KBM-7 (cell line): ENCODE results near the gene ZIM2.

ENCODE experiments used
- DNase-seq: peaks from one replicate; pipeline ENCODE4 v3.0.0-alpha.2; 2015
- in situ Hi-C: fragments of 300-500 bp; cut with MboI; formaldehyde crosslinking; loops from 2 replicates; pipeline ENCODE4 v1.14.3; 2020; ENCODE audit warnings: low sequenced_read_pairs, low pct_unique_long_range_greater_than_20kb, mixed read lengths

Gene ZIM2

GRCh38 chr19:56814656-56815055, 25.9 kb downstream of the ZIM2 start:
- no peak for DNase-seq
- in situ Hi-C loops = no loop called here

GRCh38 chr19:56813531-56813930, 27.0 kb downstream of the ZIM2 start:
- DNase-seq = no peak
- in situ Hi-C loops = no loop called here

DNA sequence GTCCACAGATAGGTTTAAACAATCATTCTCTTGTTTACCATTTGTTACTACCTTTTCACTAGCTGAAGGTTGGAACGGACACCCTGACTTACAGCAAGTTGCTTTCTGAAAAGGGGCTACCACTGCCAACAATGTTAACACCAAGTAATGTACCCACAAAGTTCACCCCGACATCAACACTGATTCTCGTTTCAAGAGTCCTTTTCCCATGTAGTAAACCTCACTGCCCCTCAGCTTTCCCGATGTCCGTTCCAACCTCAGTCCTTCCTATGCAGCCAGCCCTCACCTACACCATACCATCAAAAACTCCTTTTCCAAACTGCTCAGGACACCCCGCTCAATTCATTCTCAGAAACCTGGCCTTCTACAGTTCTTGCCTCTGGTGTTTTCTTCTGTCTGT, 29.0 kb downstream of the ZIM2 start:
- no peak for DNase-seq
- in situ Hi-C loops = no loop called here

GRCh38 chr19:56810260-56810659, 30.3 kb downstream of the ZIM2 start:
- DNase-seq = no peak
- in situ Hi-C loops = no loop called here

DNA sequence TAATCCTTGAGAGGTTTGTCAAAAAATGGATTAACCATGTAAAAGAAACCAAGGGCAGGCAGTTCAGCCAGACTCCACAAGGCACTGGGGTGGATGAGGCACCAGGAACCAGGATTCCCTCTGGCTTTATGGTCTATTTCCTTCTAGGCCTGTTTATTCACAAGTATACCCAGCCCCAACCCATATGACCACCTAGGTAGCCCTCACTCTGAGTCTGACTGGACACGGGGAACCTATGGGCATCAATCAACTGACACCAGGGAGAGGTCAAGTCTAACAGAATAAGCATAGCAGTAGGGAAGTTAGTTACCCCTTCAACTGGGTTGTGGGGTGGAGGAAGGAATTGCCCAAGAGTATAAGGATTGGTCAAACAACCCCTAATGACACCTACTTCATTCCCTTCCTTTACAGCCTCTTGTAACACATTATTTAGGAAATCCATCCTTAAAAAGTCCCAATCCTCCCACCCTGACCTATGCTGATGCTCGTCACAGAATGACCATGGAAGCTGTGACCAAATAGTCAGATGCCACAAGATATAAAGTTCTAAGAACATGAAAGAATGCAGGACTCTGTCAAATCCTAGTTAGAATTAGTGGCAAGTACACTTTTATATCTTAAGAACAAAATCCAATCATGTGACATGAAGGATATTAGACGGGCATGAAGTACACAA, 31.7 kb downstream of the ZIM2 start:
- in situ Hi-C loops = no loop called here
- no peak for DNase-seq

GRCh38 chr19:56806639-56807038, 33.9 kb downstream of the ZIM2 start:
- in situ Hi-C loops = no loop called here
- no peak for DNase-seq

DNA sequence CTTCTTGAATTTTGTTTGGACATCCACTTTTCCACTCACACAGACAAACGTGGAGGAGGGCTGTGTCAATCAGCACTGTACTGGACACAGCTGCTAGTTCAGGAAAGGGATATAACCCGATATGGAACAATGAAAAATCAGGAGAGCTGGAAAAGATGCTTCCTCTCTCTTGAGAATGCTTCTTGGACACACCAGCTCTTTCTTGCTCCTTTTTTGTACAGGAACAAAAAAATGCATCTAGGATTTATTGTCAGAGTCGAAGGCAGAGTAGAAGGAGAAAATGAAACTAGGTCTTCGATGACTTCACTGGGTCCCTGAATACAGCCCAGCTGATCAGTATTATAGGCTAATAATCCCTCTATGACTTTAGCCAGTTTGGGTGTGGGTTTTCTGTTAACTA, 62.2 kb downstream of the ZIM2 start:
- no peak for DNase-seq
- in situ Hi-C loops = no loop called here

DNA sequence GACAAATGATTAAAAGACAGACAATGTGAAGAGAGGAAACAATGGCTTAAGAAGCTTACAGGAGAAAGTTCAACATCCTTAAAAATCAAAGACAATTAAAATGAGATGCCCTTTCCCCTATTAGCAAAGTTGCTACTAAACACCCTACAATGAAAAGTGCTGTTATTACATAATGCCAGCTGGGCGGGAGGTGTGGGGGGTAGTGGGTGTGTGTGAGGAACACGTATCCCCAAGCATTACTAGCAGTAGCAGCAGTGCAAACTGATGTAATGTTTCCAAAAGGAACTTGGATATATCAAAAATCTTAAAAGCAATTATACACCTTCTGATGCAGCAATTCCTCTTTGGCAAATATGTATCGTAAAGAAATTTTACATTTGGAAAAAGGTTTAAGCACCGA, 70.9 kb downstream of the ZIM2 start:
- DNase-seq = no peak
- in situ Hi-C loops = no loop called here

- in situ Hi-C loops = no loop called here
- no peak for DNase-seq
Measured at GRCh38 chr19:56765137-56765536, 75.4 kb downstream of the ZIM2 start.

DNA sequence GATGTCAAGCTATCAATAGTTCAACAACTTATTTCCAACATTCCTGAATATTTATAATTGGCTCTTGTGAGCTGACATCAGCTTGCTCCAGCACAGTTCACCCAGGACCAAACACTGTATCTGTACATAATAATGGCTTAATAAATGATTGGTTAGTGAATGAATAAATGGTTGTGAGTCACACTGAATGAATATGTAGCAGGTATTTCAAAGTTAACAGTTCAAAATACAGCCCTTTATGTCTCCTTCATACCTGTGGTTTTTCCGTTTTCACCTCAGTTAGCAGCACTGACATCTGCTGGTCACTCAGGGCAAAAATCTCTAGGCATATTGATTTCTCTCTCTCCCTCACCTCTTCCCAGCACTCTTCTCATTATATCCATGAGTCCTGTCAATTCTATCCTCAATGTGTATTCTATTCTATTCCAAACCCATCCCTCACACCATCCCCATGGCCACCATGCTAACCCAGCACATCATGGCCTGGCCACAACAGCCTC, 76.3 kb downstream of the ZIM2 start:
- in situ Hi-C loops = no loop called here

GRCh38 chr19:56760842-56761241, 79.7 kb downstream of the ZIM2 start:
- no peak for DNase-seq
- in situ Hi-C loops = no loop called here

More for the DNA sequence above, 76.3 kb downstream of the ZIM2 start:
- no peak for DNase-seq

DNA sequence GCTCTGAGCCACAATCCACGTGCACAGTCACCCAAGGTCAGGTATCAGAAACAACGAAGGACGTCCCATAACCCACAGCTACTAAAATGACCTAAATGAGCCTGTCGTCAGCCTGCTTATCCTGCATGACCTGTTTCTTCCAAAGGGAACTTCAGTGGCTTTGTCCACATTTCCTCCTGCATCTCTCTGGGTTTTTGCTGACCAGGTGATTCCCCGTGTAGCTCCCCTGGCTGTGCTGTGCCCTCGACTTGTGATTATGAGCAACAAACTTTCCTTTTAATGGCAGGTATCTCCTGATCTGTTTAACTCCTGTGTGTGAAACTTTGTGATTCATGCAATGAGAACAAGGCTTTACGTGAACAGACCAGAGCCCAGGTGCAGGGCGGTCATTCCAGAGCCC, 81.0 kb downstream of the ZIM2 start:
- no peak for DNase-seq
- in situ Hi-C loops = no loop called here

GRCh38 chr19:56751078-56751489, 89.4 kb downstream of the ZIM2 start:
- in situ Hi-C loops = no loop called here
- no peak for DNase-seq

DNA sequence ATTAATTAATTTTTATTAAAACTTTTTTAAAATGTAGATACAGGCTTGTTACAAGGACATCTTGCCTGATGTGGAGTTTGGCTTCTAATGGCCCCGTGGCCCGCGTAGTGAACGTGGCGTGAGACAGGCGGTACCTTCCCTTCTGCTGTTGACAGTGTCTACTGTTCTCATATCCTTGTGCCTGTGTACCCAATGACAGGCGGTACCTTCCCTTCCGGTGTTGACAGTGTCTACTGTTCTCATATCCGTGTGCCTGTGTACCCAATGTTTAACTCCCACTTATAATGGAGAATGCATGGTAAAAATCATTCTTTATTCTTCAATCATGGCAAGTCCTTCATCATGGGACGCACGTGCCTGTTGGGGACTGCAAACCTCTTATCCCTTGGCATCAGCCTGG, 89.9 kb downstream of the ZIM2 start:
- in situ Hi-C loops = no loop called here
- no peak for DNase-seq

DNA sequence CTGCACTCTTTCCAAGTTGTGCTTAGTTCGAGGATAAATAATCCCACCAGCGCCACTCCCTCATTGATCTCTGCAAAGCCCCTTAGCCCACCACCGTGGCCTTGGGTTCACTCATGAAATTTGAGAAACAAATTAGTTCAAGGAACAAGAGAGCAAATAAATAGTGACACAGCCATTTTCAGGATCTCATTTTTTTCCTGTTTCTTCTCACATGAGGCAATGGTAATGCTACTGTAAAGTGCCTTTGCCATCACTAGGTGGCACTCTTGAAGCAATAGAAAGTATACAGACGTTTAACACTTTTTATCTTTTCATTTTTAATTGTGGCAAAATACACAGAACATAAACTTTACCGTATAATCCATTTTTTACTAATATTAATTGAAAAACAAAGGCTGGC, 92.1 kb downstream of the ZIM2 start:
- in situ Hi-C loops = no loop called here

DNA sequence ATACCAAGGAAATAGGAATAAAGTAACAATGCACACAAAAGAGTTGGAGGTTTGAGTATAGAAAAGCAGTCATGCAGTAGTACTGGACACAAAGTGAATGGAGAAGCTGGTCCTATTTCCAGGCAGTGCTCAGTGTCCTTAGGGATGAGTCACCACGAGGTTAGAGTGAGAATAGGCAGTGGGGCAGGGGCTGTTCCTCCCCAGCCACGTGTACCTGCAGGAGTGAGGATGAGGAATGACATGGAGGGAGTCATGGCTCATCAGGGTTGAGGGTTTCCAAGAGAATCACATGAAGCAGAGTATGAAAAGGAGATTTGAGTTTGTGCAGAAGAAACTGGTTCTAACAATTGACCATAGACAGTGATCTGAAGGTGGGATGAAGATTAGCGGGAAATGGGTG, 94.2 kb downstream of the ZIM2 start:
- in situ Hi-C loops = no loop called here
- DNase-seq = no peak

More for the DNA sequence above, 92.1 kb downstream of the ZIM2 start:
- DNase-seq = peak; percentile 24

DNA sequence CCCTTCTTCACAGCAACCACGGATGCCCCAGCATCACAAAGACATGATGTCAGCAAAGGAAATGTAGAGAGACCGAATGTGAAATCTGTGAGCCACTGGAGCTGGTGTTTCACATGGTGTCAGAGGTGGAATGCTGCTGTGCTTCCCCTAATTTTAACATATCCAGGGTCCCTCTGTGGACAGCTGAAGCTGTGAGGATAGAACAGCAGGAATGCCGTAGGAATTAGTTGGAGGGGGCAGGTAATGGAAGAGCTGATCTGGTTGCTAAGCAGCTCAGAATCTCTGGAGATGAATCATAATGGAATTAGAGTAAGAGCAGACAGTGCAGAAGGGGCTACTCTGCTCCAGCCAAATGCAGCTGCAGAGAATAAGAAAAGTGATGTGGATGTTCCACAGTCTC, 100.0 kb downstream of the ZIM2 start:
- in situ Hi-C loops = no loop called here
- no peak for DNase-seq

GRCh38 chr19:56736571-56736970, 104.0 kb downstream of the ZIM2 start:
- DNase-seq = no peak
- in situ Hi-C loops = no loop called here

DNA sequence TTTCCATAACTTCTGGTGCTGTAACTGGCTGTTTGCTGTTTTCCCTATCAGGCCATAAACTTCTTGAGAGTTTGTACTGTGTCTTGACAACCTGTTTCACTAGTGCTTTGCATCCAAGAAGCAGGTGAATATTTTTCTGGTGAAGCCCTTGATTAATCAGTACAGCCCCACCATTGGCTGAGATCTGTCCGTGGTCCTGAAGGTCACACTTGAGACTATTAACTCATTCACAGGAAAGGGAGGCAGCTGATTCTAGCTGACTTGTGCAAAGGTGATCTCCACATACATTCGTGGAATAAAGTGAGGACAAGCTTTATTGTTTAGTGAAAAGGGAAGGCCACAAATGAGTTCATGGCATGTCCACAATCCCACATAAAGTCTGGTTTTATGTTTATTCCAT, 107.5 kb downstream of the ZIM2 start:
- DNase-seq = no peak
- in situ Hi-C loops = no loop called here

DNA sequence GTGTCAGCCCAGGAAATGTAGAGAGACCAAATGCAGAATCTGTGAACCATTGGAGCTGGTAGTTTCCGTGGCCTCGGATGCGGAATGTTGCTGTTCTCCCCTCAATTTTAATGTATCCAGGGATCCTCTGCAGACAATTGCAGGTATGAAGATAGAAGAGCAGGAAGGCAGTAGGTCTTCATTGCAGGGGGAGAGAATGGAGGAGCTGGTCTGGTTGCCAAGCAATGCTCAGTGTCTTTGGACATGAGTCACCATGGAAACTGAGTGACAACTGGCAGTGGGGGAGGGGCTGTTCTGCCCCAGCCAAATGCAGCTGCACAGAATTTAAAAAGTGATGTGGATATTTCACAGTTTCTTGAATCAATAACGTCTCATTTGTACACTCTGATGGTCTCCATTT, 112.8 kb downstream of the ZIM2 start:
- in situ Hi-C loops = no loop called here
- DNase-seq = no peak

DNA sequence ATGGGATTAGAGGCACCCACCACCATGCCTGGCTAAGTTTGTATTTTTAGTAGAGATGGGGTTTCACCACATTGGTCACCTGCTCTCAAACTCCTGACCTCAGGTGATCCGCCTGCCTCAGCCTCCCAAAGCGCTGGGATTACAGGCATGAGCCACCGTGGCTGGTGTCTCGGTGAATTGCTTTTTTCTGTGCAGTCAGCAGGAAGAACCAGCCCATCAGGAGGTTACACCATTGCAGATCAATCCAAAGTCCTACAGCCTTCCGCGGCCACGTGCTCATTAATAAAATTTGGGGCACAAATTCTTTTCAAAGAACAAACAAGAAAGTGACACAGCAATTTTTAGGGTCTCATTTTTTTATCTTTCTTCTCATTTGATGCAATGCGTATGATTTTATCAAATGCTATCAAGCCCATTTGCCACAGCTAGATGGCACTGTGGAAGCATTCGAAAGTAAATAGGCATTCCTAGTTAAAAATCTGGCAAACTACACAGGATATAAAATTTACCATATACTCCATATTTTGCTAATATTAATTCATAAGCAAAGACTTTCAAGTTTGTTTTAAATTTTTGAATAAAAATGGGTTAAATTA, 114.6 kb downstream of the ZIM2 start:
- DNase-seq = no peak

More for the DNA sequence above, 114.6 kb downstream of the ZIM2 start:
- in situ Hi-C loops = no loop called here
